Vagina (tissue), 2 donors: ENCODE data around the gene KRTAP10-5.
"Not testable (repeated sequence)": the region's sequence is repeated elsewhere in the genome, so short reads cannot be mapped to it uniquely, and the experiment has no call there.

Source experiments
- POLR2A ChIP-seq, 2 donors: fragments of 450-650 bp; IDR thresholded peaks; one replicate each; pipeline ENCODE4 v1.6.1; 2017; ENCODE audit warnings: antibody characterized with exemption in 2 of 2, mild to moderate bottlenecking in 2 of 2, moderate library complexity in 2 of 2
- TF ChIP-seq, protein P1 (sequence below), 3 experiments: fragments of 450-650 bp in 2 of 3; fragments of 200-600 bp in 1 of 3; sonication (generic) in 1 of 3; IDR thresholded peaks; one replicate each; pipeline ENCODE4 v1.5.1; 2017 to 2019; ENCODE audit warnings: antibody characterized with exemption in 3 of 3, mild to moderate bottlenecking in 2 of 3, moderate library complexity in 2 of 3

DNA sequence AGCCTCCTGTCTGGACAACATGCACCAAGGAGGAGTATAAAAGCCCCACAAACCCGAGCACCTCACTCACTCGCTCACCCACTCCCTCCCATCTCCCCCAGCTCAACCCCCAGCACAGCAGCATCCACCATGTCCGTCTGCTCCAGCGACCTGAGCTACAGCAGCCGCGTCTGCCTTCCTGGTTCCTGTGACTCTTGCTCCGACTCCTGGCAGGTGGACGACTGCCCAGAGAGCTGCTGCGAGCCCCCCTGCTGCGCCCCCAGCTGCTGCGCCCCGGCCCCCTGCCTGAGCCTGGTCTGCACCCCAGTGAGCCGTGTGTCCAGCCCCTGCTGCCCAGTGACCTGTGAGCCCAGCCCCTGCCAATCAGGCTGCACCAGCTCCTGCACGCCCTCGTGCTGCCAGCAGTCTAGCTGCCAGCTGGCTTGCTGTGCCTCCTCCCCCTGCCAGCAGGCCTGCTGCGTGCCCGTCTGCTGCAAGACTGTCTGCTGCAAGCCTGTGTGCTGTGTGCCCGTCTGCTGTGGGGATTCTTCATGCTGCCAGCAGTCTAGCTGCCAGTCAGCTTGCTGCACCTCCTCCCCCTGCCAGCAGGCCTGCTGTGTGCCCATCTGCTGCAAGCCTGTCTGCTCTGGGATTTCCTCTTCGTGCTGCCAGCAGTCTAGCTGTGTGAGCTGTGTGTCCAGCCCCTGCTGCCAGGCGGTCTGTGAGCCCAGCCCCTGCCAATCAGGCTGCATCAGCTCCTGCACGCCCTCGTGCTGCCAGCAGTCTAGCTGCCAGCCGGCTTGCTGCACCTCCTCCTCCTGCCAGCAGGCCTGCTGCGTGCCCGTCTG, 6.6 kb downstream of the KRTAP10-5 start, which contains the start of gene KRTAP10-4:
- TF ChIP-seq, protein P1, sequence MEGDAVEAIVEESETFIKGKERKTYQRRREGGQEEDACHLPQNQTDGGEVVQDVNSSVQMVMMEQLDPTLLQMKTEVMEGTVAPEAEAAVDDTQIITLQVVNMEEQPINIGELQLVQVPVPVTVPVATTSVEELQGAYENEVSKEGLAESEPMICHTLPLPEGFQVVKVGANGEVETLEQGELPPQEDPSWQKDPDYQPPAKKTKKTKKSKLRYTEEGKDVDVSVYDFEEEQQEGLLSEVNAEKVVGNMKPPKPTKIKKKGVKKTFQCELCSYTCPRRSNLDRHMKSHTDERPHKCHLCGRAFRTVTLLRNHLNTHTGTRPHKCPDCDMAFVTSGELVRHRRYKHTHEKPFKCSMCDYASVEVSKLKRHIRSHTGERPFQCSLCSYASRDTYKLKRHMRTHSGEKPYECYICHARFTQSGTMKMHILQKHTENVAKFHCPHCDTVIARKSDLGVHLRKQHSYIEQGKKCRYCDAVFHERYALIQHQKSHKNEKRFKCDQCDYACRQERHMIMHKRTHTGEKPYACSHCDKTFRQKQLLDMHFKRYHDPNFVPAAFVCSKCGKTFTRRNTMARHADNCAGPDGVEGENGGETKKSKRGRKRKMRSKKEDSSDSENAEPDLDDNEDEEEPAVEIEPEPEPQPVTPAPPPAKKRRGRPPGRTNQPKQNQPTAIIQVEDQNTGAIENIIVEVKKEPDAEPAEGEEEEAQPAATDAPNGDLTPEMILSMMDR (IDR thresholded peaks at IDR 0.05): not testable (repeated sequence)
- TF ChIP-seq POLR2A (IDR thresholded peaks at IDR 0.05): not testable (repeated sequence)
